Endothelial cell of umbilical vein (primary cell): ENCODE measurements around the gene MYOG. TPM values are rescaled to one million over a fixed set of nuclear protein-coding genes. Genes with fewer than 3 reads are reported as not detected.

ENCODE experiments used
- BruUV-seq: library from RNA; stranded (reverse); fragments of 400-500 nt; replicated peaks from 2 replicates; lab custom pipeline; 2021; lab: Mats Ljungman, UMichigan
- CTCF ChIA-PET: fragments of 300-600, 350-600 bp; sonication (Branson Sonifier 250); formaldehyde crosslinking; loops from one replicate; lab custom pipeline; 2021; ENCODE audit warnings: antibody characterized with exemption, inconsistent platforms; lab: Charles Lee
- POLR2A ChIA-PET: fragments of 300-600, 350-600 bp; sonication (Branson Sonifier 250); formaldehyde crosslinking; loops from one replicate; lab custom pipeline; 2021; ENCODE audit warnings: antibody characterized with exemption, inconsistent platforms; lab: Charles Lee
- DNase-seq: peaks from one replicate; pipeline ENCODE4 v3.0.0-alpha.2; 2011; ENCODE audit warnings: low read depth, low spot score
- FAIRE-seq: peaks from 2 replicates; lab custom pipeline; 2011; peaks lifted over from hg19 to GRCh38; lab: Jason Lieb, UNC
- H2AFZ ChIP-seq: 2 replicates; pipeline ENCODE4 v1.6.0; 2012; ENCODE audit warnings: low read depth, low read length, control low read depth, inconsistent platforms
- H3K27ac ChIP-seq: 2 replicates; pipeline ENCODE4 v1.5.1; 2011; ENCODE audit warnings: low read depth, mild to moderate bottlenecking, control low read depth, low read length, moderate library complexity; ENCODE audit not compliant: insufficient read depth
- H3K27me3 ChIP-seq, 2 experiments: 2 replicates each; pipeline versions ENCODE4 v1.6.0 to v1.6.1; 2011; ENCODE audit warnings: low read length in 2 of 2, mixed read lengths in 1 of 2; ENCODE audit not compliant: control insufficient read depth in 2 of 2, insufficient read depth in 2 of 2
- H3K36me3 ChIP-seq, 2 experiments: 2 replicates in 1 of 2; 3 replicates in 1 of 2; pipeline ENCODE4 v1.5.1; 2011; ENCODE audit warnings: low read length in 2 of 2, mild to moderate bottlenecking in 1 of 2, moderate library complexity in 1 of 2; ENCODE audit not compliant: control insufficient read depth in 2 of 2, insufficient read depth in 2 of 2; ENCODE audit errors: extremely low read depth in 1 of 2
- H3K4me1 ChIP-seq: 3 replicates; pipeline ENCODE4 v1.5.1; 2011; ENCODE audit warnings: mild to moderate bottlenecking, low read length; ENCODE audit not compliant: control insufficient read depth, insufficient read depth; ENCODE audit errors: extremely low read depth
- H3K4me2 ChIP-seq: 2 replicates; pipeline ENCODE4 v1.6.1; 2011; ENCODE audit warnings: low read length, control low read depth, mixed read lengths; ENCODE audit not compliant: insufficient read depth
- H3K4me3 ChIP-seq, 3 experiments: fragments of 200-600 bp in 1 of 3; sonication (generic), shearing (Covaris generic) in 1 of 3; replicated peaks in 1 of 3; 2 replicates each; pipeline ENCODE4 v1.5.1; 2011 to 2016; ENCODE audit warnings: control low read depth in 3 of 3, low read length in 3 of 3, mild to moderate bottlenecking in 2 of 3, inconsistent platforms in 1 of 3, low read depth in 1 of 3, moderate library complexity in 1 of 3; ENCODE audit not compliant: insufficient read depth in 1 of 3
- H3K79me2 ChIP-seq: 2 replicates; pipeline ENCODE4 v1.6.0; 2012; ENCODE audit warnings: low read length, inconsistent platforms; ENCODE audit not compliant: control insufficient read depth, insufficient read depth
- H3K9ac ChIP-seq: replicated peaks from 2 replicates; pipeline ENCODE3; 2011; ENCODE audit warnings: low read length, control low read depth; ENCODE audit not compliant: insufficient read depth; ENCODE audit errors: extremely low read depth
- H3K9me1 ChIP-seq: replicated peaks from 3 replicates; pipeline ENCODE4 v1.6.0; 2011; ENCODE audit warnings: mild to moderate bottlenecking, low read length; ENCODE audit not compliant: control insufficient read depth, insufficient read depth; ENCODE audit errors: extremely low read depth
- H3K9me3 ChIP-seq: replicated peaks from 2 replicates; pipeline ENCODE4 v1.5.1; 2012; ENCODE audit warnings: low read length, inconsistent platforms; ENCODE audit not compliant: control insufficient read depth, insufficient read depth
- H4K20me1 ChIP-seq: replicated peaks from 2 replicates; pipeline ENCODE3; 2011; ENCODE audit warnings: mild to moderate bottlenecking, low read length; ENCODE audit not compliant: control insufficient read depth, insufficient read depth; ENCODE audit errors: extremely low read depth
- EZH2 ChIP-seq: IDR thresholded peaks from 2 replicates; pipeline ENCODE4 v1.6.1; 2012; ENCODE audit warnings: borderline replicate concordance, low read depth, mild to moderate bottlenecking, moderate library complexity, low read length, inconsistent platforms; ENCODE audit not compliant: severe bottlenecking
- FOS ChIP-seq: IDR thresholded peaks from 2 replicates; pipeline ENCODE4 v1.6.1; 2011; ENCODE audit warnings: mild to moderate bottlenecking, low read length, moderate library complexity, borderline replicate concordance; ENCODE audit not compliant: insufficient read depth
- GATA2 ChIP-seq: IDR thresholded peaks from 2 replicates; pipeline ENCODE4 v1.7.0; 2011; ENCODE audit warnings: low read depth, mild to moderate bottlenecking, moderate library complexity, mixed read lengths, low read length; ENCODE audit not compliant: insufficient read length, insufficient read depth
- JUN ChIP-seq: IDR thresholded peaks from 2 replicates; pipeline ENCODE4 v1.6.1; 2011; ENCODE audit warnings: borderline replicate concordance, low read depth; ENCODE audit not compliant: insufficient read length, insufficient read depth
- MAX ChIP-seq: IDR thresholded peaks from 2 replicates; pipeline ENCODE4 v1.6.1; 2011; ENCODE audit not compliant: insufficient read depth, insufficient read length
- MYC ChIP-seq: IDR thresholded peaks from one replicate; pipeline ENCODE4 v1.6.1; 2011; ENCODE audit warnings: mild to moderate bottlenecking, low read depth, low read length
- POLR2A ChIP-seq: IDR thresholded peaks from 2 replicates; pipeline ENCODE4 v1.6.1; 2012; ENCODE audit warnings: low read depth, mild to moderate bottlenecking, control low read depth, low read length
- POLR2AphosphoS5 ChIP-seq: IDR thresholded peaks from 2 replicates; pipeline ENCODE4 v1.6.1; 2012; ENCODE audit warnings: low read depth, mild to moderate bottlenecking, control low read depth, low read length, moderate library complexity; ENCODE audit not compliant: insufficient read depth
- dilution Hi-C: fragments of 300-500 bp; cut with MboI; formaldehyde crosslinking; loops from one replicate; pipeline ENCODE4 v1.15.0; 2019; ENCODE audit warnings: low sequenced_read_pairs; ENCODE audit not compliant: extremely low pct_ligation_motif_present
- intact Hi-C: fragments of 100-400 bp; cut with micrococcal nuclease; formaldehyde crosslinking; loops from one replicate; pipeline ENCODE4 v1.10.0; 2022
- polyA plus RNA-seq, 4 experiments: library from polyadenylated mRNA; depleted of rRNA in 3 of 4; stranded (reverse) in 3 of 4; unstranded in 1 of 4; fragments of >200 nt; gene quantifications; 2 replicates each; pipeline versions ENCODE4 v1.2.1 to v1.2.3, GENCODE V29; 2011 to 2012; ENCODE audit warnings: missing spikeins in 1 of 4
- total RNA-seq: library from RNA; stranded (reverse); gene quantifications from 2 replicates; pipeline ENCODE4 v1.2.3, GENCODE V29; 2021
- TF ChIP-seq, protein P1 (sequence below), 2 donors: IDR thresholded peaks; 1 replicate in 1 of 2; 2 replicates in 1 of 2; pipeline ENCODE4 v1.5.1; 2011; ENCODE audit warnings: low read length in 2 of 2, mild to moderate bottlenecking in 2 of 2, moderate library complexity in 2 of 2, control low read depth in 1 of 2, inconsistent platforms in 1 of 2, low read depth in 1 of 2; ENCODE audit not compliant: insufficient read depth in 1 of 2; ENCODE audit errors: extremely low read depth in 1 of 2

Gene MYOG
- total and polyA plus RNA-seq, 2 donors (not counting 3 experiments of a cell fraction or from before 2014, with no cell fraction given): not detected

- H3K9me3 ChIP-seq: no peaks in the 10 kb centered on the region
- no TSS peak for BruUV-seq
- TF ChIP-seq MAX: no peak
- ChIA-PET CTCF (interaction anchor here (0.7 kb wide), 1 partner anchor 52 kb away, joined by 3 read pairs; no protein-coding TSS in a partner anchor), POLR2A (no interaction called here)
- H3K36me3 ChIP-seq: no peaks in the 10 kb centered on the region
- no peak overlapping the region for H3K4me3 ChIP-seq
- H3K27ac ChIP-seq: no peak overlapping the region
- H3K4me1 ChIP-seq: no peaks in the 10 kb centered on the region
- no peak overlapping the region for H3K4me2 ChIP-seq
- no peaks in the 10 kb centered on the region for H3K79me2 ChIP-seq
- no peaks in the 10 kb centered on the region for H3K9me1 ChIP-seq
- peaks cover 4 to 13% of the 10 kb centered on the region in 2 experiments for H3K27me3 ChIP-seq
- FAIRE-seq: no peak
- no peaks in the 10 kb centered on the region for H4K20me1 ChIP-seq
- dilution Hi-C loops: no loop called here
- intact Hi-C loops: no loop called here
- H2AFZ ChIP-seq: no peak overlapping the region
- no peak for DNase-seq
- H3K9ac ChIP-seq: no peak overlapping the region
These were observed 5.3 kb upstream of the MYOG start for GRCh38 chr1:203091199-203091477.

- H3K27ac ChIP-seq: no peak overlapping the region
- no peaks in the 10 kb centered on the region for H4K20me1 ChIP-seq
- H3K9me1 ChIP-seq: no peaks in the 10 kb centered on the region
- dilution Hi-C loops (no loop called here), intact Hi-C loops (no loop called here)
- no peaks in the 10 kb centered on the region for H3K4me1 ChIP-seq
- no peak overlapping the region for H3K4me3 ChIP-seq
- H2AFZ ChIP-seq: no peak overlapping the region
- H3K4me2 ChIP-seq: no peak overlapping the region
- H3K9me3 ChIP-seq: no peaks in the 10 kb centered on the region
- TF ChIP-seq, protein P1, sequence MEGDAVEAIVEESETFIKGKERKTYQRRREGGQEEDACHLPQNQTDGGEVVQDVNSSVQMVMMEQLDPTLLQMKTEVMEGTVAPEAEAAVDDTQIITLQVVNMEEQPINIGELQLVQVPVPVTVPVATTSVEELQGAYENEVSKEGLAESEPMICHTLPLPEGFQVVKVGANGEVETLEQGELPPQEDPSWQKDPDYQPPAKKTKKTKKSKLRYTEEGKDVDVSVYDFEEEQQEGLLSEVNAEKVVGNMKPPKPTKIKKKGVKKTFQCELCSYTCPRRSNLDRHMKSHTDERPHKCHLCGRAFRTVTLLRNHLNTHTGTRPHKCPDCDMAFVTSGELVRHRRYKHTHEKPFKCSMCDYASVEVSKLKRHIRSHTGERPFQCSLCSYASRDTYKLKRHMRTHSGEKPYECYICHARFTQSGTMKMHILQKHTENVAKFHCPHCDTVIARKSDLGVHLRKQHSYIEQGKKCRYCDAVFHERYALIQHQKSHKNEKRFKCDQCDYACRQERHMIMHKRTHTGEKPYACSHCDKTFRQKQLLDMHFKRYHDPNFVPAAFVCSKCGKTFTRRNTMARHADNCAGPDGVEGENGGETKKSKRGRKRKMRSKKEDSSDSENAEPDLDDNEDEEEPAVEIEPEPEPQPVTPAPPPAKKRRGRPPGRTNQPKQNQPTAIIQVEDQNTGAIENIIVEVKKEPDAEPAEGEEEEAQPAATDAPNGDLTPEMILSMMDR (IDR thresholded peaks at IDR 0.05; ENCODE audit: extremely low read depth in 1 of 2, insufficient read depth in 1 of 2, low read depth in 1 of 2, low read length in 2 of 2): no peak
- TF ChIP-seq MAX: no peak
- no peak for TF ChIP-seq MYC
- TF ChIP-seq EZH2: no peak
- no peak for TF ChIP-seq FOS
- no peak for TF ChIP-seq POLR2A
- TF ChIP-seq POLR2AphosphoS5: no peak
- TF ChIP-seq JUN: no peak
- no peak for TF ChIP-seq GATA2
- no peaks in the 10 kb centered on the region for H3K79me2 ChIP-seq
- DNase-seq: no peak
- no peaks in the 10 kb centered on the region for H3K36me3 ChIP-seq
- ChIA-PET POLR2A (no interaction called here), CTCF (interaction anchor here (0.7 kb wide), 1 partner anchor 52 kb away, joined by 3 read pairs; no protein-coding TSS in a partner anchor)
- peaks cover 4 to 8% of the 10 kb centered on the region in 2 experiments for H3K27me3 ChIP-seq
- no peak for FAIRE-seq
- BruUV-seq: no TSS peak
- no peak overlapping the region for H3K9ac ChIP-seq
These were observed 4.8 kb upstream of the MYOG start for GRCh38 chr1:203090421-203091198.
